HCT116 (cell line): ENCODE data around the gene PLXNC1. TPM values are rescaled to one million over a fixed set of nuclear protein-coding genes. Genes with fewer than 3 reads are reported as not detected.
A peak's percentile ranks its signal among the peaks of the same experiment; 100 is the strongest.

Source experiments
- ATAC-seq: fragments of 200-7000 bp; cut with Tn5 transposase; 2 replicates; pipeline ENCODE4 v1.9.1; 2020; ENCODE audit warnings: mild to moderate bottlenecking, moderate library complexity
- BruUV-seq: library from RNA; stranded (reverse); fragments of 400-500 nt; replicated peaks from 2 replicates; lab custom pipeline; 2021; lab: Mats Ljungman, UMichigan
- CTCF ChIA-PET: fragments of 300-600 bp; sonication (Branson Sonifier 250); formaldehyde crosslinking; loops from one replicate; lab custom pipeline; 2021; ENCODE audit warnings: antibody characterized with exemption; lab: Charles Lee
- POLR2A ChIA-PET: fragments of 300-600, 350-600 bp; sonication (Branson Sonifier 250); formaldehyde crosslinking; loops from one replicate; lab custom pipeline; 2021; ENCODE audit warnings: antibody characterized with exemption; lab: Charles Lee
- RAD21 ChIA-PET, 2 experiments: fragments of 300-600 bp; sonication (Branson Sonifier 250); formaldehyde crosslinking; loops; one replicate each; lab custom pipeline; 2023; ENCODE audit warnings: low total read pairs in 2 of 2; ENCODE audit not compliant: uncharacterized antibody in 2 of 2, unreplicated experiment in 2 of 2, low non-redundant PET in 1 of 2; lab: Charles Lee
- DNase-seq: peaks from one replicate; pipeline ENCODE4 v3.0.0-alpha.2; 2010; ENCODE audit warnings: low read depth, low spot score
- H2AFZ ChIP-seq: fragments of 200-600 bp; shearing (Covaris generic), sonication (generic); 2 replicates; pipeline ENCODE4 v1.6.1; 2017; ENCODE audit warnings: low read depth, mixed run types, mixed read lengths, antibody characterized with exemption, low read length; ENCODE audit not compliant: poor library complexity, severe bottlenecking
- H3K27ac ChIP-seq: 2 replicates; pipeline ENCODE4 v1.5.1; 2012; ENCODE audit warnings: low read depth, low read length
- H3K27me3 ChIP-seq: fragments of 200-600 bp; sonication (generic); 2 replicates; pipeline ENCODE4 v1.6.1; 2016; ENCODE audit warnings: mixed run types, low read length, mixed read lengths; ENCODE audit not compliant: insufficient read depth
- H3K36me3 ChIP-seq, 2 experiments: fragments of 200-500 bp in 1 of 2; fragments of 200-600 bp in 1 of 2; sonication (Bioruptor generic) in 1 of 2; sonication (generic) in 1 of 2; 2 replicates each; pipeline versions ENCODE4 v1.5.1 to v1.6.1; 2014 to 2016; ENCODE audit warnings: low read length in 2 of 2, inconsistent platforms in 1 of 2, mixed read lengths in 1 of 2, mixed run types in 1 of 2; ENCODE audit not compliant: insufficient read depth in 2 of 2, control insufficient read depth in 1 of 2
- H3K4me1 ChIP-seq, 2 experiments: fragments of 200-600 bp in 1 of 2; sonication (generic) in 1 of 2; 2 replicates each; pipeline versions ENCODE4 v1.5.1 to v1.6.1; 2012 to 2017; ENCODE audit warnings: low read length in 2 of 2, inconsistent platforms in 1 of 2, mild to moderate bottlenecking in 1 of 2, mixed read lengths in 1 of 2, mixed run types in 1 of 2, moderate library complexity in 1 of 2; ENCODE audit not compliant: insufficient read depth in 2 of 2, control insufficient read depth in 1 of 2
- H3K4me2 ChIP-seq: fragments of 200-600 bp; sonication (generic); 2 replicates; pipeline ENCODE4 v1.6.1; 2017; ENCODE audit warnings: mixed run types, low read length, mixed read lengths
- H3K4me3 ChIP-seq, 2 experiments: fragments of 200-600 bp in 1 of 2; sonication (generic) in 1 of 2; replicated peaks in 1 of 2; 2 replicates each; pipeline ENCODE4 v1.5.1; 2011 to 2016; ENCODE audit warnings: low read length in 2 of 2, control low read depth in 1 of 2, low read depth in 1 of 2, mild to moderate bottlenecking in 1 of 2, mixed read lengths in 1 of 2, mixed run types in 1 of 2
- H3K79me2 ChIP-seq: fragments of 200-600 bp; sonication (generic); 2 replicates; pipeline ENCODE4 v1.6.1; 2017; ENCODE audit warnings: mild to moderate bottlenecking, mixed run types, low read length, moderate library complexity, mixed read lengths; ENCODE audit not compliant: insufficient read depth
- H3K9ac ChIP-seq: fragments of 200-600 bp; sonication (generic); 2 replicates; pipeline ENCODE4 v1.6.1; 2016; ENCODE audit warnings: low read length, mixed read lengths
- H3K9me2 ChIP-seq: fragments of 200-600 bp; sonication (generic), shearing (Covaris generic); 2 replicates; pipeline ENCODE4 v1.6.1; 2017; ENCODE audit warnings: mixed run types, mild to moderate bottlenecking, moderate library complexity; ENCODE audit not compliant: insufficient read depth
- H3K9me3 ChIP-seq, 2 experiments: fragments of 200-500 bp in 1 of 2; fragments of 200-600 bp in 1 of 2; sonication (Bioruptor generic) in 1 of 2; sonication (generic) in 1 of 2; 2 replicates each; pipeline ENCODE4 v1.6.1; 2014 to 2017; ENCODE audit warnings: low read length in 2 of 2, mixed read lengths in 2 of 2, inconsistent platforms in 1 of 2, low read depth in 1 of 2, mild to moderate bottlenecking in 1 of 2, mixed run types in 1 of 2, moderate library complexity in 1 of 2; ENCODE audit not compliant: control insufficient read depth in 1 of 2, insufficient read depth in 1 of 2
- H4K20me1 ChIP-seq: fragments of 200-600 bp; sonication (generic), shearing (Covaris generic); 2 replicates; pipeline ENCODE4 v1.6.1; 2017; ENCODE audit warnings: mixed run types, mild to moderate bottlenecking, moderate library complexity; ENCODE audit not compliant: insufficient read depth
- CTCF ChIP-seq, 3 experiments: fragments of 200-600 bp in 1 of 3; sonication (generic) in 1 of 3; IDR thresholded peaks in 2 of 3; conservative IDR thresholded peaks in 1 of 3; 2 replicates each; pipeline ENCODE4 v1.5.1; 2012 to 2017; ENCODE audit warnings: low read depth in 2 of 3, low read length in 2 of 3, antibody characterized with exemption in 1 of 3, borderline replicate concordance in 1 of 3, control low read depth in 1 of 3, mild to moderate bottlenecking in 1 of 3, mixed read lengths in 1 of 3, mixed run types in 1 of 3, moderate library complexity in 1 of 3; ENCODE audit not compliant: insufficient read depth in 1 of 3
- ELF1 ChIP-seq: IDR thresholded peaks from 2 replicates; pipeline ENCODE4 v1.6.1; 2012; ENCODE audit warnings: low read depth, borderline replicate concordance
- FOSL1 ChIP-seq: IDR thresholded peaks from 2 replicates; pipeline ENCODE4 v1.6.1; 2012; ENCODE audit warnings: low read depth
- RAD21 ChIP-seq: IDR thresholded peaks from 2 replicates; pipeline ENCODE4 v1.6.1; 2012; ENCODE audit warnings: low read depth, mild to moderate bottlenecking
- SP1 ChIP-seq: IDR thresholded peaks from 2 replicates; pipeline ENCODE4 v1.6.1; 2012; ENCODE audit warnings: low read depth
- TCF7L2 ChIP-seq: IDR thresholded peaks from 2 replicates; pipeline ENCODE4 v1.7.0; 2011; ENCODE audit warnings: borderline replicate concordance, inconsistent platforms; ENCODE audit not compliant: insufficient read depth, insufficient read length; ENCODE audit errors: extremely low read depth
- ZNF274 ChIP-seq: fragments of 200-500 bp; sonication (Bioruptor generic); IDR thresholded peaks from 2 replicates; pipeline ENCODE4 v1.6.1; 2014; ENCODE audit warnings: mild to moderate bottlenecking, low read depth, low read length, inconsistent platforms
- intact Hi-C: fragments of 100-400 bp; cut with micrococcal nuclease; formaldehyde crosslinking; loops from 2 replicates; pipeline ENCODE4 v1.10.0; 2022
- total RNA-seq: library from RNA; stranded (reverse); gene quantifications from one replicate; pipeline ENCODE4 v1.2.1, GENCODE V29; 2021; ENCODE audit not compliant: unreplicated experiment

Gene PLXNC1
- total RNA-seq, 1 experiment from 2014 or later = 0.25 TPM

GRCh38 chr12:94145191-94145983 lies 3.0 kb upstream of the PLXNC1 start:
- intact Hi-C loops = no loop called here

More at GRCh38 chr12:94145191-94145983, 3.0 kb upstream of the PLXNC1 start:
- ChIA-PET POLR2A (no interaction called here), CTCF (interaction anchor here (0.8 to 1.6 kb wide), 3 partner anchors 11 to 392 kb away, joined by 4 to 8 read pairs (median 4); no protein-coding TSS in a partner anchor), RAD21 (interaction anchor here in 1 of 2 experiments (0.6 kb wide), 1 partner anchor 1853 kb away, joined by 4 read pairs; no protein-coding TSS in a partner anchor)
- Histone ChIP-seq H3K79me2 (no peaks in the 10 kb centered on the region), H3K9me3 (no peaks in the 10 kb centered on the region), H3K4me3 (no peak overlapping the region), H3K4me1 (no peaks in the 10 kb centered on the region), H3K9me2 (no peaks in the 10 kb centered on the region), H3K4me2 (no peak overlapping the region), H3K36me3 (no peaks in the 10 kb centered on the region), H2AFZ (no peak overlapping the region), H4K20me1 (no peaks in the 10 kb centered on the region), H3K9ac (no peak overlapping the region), H3K27me3 (no peaks in the 10 kb centered on the region), H3K27ac (no peak overlapping the region)
- peak; percentile 16 for DNase-seq
- BruUV-seq = no TSS peak
- TF ChIP-seq ZNF274 = no peak
- no peak for TF ChIP-seq SP1
- TF ChIP-seq TCF7L2 = no peak
- TF ChIP-seq FOSL1 = no peak
- TF ChIP-seq ELF1 = no peak
- TF ChIP-seq RAD21 = peak; percentile 66
- peak; percentile 14 to 58 (median 44); a peak in 3 of 6 replicates for TF ChIP-seq CTCF (IDR thresholded peaks at IDR 0.05 in 2 of 3, conservative IDR thresholded peaks at IDR 0.05 in 1 of 3; ENCODE audit: borderline replicate concordance in 1 of 3, insufficient read depth in 1 of 3, low read depth in 2 of 3, low read length in 2 of 3)
- peak; percentile 54; the same call in 1 of the 2 replicates for ATAC-seq
